Measurements from ENCODE around the gene BCAS3.

The BCAS3 gene

DNA sequence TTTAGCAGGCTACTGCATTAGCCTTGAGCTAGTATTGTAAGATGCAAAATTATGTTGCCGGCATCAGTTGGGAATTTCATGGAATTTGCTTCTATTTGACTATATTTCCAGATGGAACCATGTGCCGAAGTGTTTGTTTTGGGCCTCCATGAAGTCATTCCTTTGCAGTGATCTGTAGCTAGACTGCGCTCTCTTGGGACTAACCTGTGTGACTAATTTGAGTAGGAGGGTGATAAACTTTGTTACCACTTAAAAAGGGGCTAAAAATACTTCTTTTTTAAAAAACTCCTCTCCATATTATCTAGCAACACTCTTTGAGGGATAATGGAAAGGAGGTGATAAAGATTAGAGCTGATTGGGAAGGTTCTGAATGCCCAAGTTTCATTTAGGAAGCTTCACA lies 555.2 kb downstream of the BCAS3 start:
- H3K4me1 ChIP-seq, result peaks cover 3% of the 10 kb centered on the region
- H3K9me3 ChIP-seq (ENCODE audit: control insufficient read depth, low read length), result no peaks in the 10 kb centered on the region
- H2AFZ ChIP-seq, result no peak overlapping the region
- H3K27ac ChIP-seq, result no peak overlapping the region
- no peak overlapping the region for H3K4me2 ChIP-seq (ENCODE audit: low read length)
- no peak overlapping the region for H3K4me3 ChIP-seq (ENCODE audit: low read depth, low read length)
- no peaks in the 10 kb centered on the region for H3K36me3 ChIP-seq (ENCODE audit: control insufficient read depth, insufficient read depth, low read length)
- H3K79me2 ChIP-seq, result no peaks in the 10 kb centered on the region
- H3K27me3 ChIP-seq (ENCODE audit: control insufficient read depth, insufficient read depth, low read length), result no peaks in the 10 kb centered on the region
- TF ChIP-seq, protein P1, sequence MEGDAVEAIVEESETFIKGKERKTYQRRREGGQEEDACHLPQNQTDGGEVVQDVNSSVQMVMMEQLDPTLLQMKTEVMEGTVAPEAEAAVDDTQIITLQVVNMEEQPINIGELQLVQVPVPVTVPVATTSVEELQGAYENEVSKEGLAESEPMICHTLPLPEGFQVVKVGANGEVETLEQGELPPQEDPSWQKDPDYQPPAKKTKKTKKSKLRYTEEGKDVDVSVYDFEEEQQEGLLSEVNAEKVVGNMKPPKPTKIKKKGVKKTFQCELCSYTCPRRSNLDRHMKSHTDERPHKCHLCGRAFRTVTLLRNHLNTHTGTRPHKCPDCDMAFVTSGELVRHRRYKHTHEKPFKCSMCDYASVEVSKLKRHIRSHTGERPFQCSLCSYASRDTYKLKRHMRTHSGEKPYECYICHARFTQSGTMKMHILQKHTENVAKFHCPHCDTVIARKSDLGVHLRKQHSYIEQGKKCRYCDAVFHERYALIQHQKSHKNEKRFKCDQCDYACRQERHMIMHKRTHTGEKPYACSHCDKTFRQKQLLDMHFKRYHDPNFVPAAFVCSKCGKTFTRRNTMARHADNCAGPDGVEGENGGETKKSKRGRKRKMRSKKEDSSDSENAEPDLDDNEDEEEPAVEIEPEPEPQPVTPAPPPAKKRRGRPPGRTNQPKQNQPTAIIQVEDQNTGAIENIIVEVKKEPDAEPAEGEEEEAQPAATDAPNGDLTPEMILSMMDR (IDR thresholded peaks at IDR 0.05), result no peak
- H3K9ac ChIP-seq, result no peak overlapping the region

DNA sequence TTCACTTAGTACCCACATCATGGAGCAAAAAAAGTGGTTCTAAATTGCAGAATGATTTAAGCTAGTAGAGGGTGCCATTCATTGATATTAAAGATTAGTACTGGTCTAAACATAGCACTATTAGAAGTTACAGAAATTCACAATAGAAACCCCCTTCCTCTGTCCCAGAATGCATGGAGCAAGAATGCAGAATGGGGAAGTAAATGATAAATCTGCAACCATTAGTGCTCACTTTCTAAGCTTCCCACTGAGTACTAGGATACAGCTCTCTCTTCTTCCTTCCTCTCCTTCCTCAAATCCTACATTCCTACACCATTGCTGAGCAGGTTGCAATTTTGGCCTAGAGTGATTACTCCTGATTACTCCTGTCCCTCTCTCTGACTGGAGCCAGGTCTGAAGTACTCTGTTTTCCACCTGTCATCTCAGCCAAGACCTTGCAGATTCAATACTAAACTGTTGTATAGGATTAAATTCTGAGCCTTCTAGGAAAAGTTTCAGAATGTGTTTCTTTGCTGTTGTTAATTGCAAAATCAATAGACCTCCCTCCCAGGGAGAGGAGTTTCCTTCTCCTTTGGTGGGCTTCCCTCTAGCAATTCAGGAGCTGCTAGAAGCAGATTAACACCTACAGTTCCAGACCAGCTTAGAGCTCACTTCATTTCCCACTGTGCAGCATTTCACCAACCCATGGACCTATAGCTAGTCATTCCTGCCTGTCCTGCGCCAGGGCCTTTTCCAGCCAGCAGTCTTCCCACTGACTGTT lies 556.5 kb downstream of the BCAS3 start:
- Histone ChIP-seq H3K9ac (no peak overlapping the region), H3K4me2 (ENCODE audit: low read length) (no peak overlapping the region), H3K4me1 (peaks cover 6% of the 10 kb centered on the region), H3K79me2 (no peaks in the 10 kb centered on the region), H3K36me3 (ENCODE audit: control insufficient read depth, insufficient read depth, low read length) (no peaks in the 10 kb centered on the region), H3K27ac (no peak overlapping the region), H2AFZ (no peak overlapping the region), H3K4me3 (ENCODE audit: low read depth, low read length) (no peak overlapping the region), H3K27me3 (ENCODE audit: control insufficient read depth, insufficient read depth, low read length) (no peaks in the 10 kb centered on the region), H3K9me3 (ENCODE audit: control insufficient read depth, low read length) (no peaks in the 10 kb centered on the region)
- TF ChIP-seq, protein P1 (IDR thresholded peaks at IDR 0.05), result no peak

DNA sequence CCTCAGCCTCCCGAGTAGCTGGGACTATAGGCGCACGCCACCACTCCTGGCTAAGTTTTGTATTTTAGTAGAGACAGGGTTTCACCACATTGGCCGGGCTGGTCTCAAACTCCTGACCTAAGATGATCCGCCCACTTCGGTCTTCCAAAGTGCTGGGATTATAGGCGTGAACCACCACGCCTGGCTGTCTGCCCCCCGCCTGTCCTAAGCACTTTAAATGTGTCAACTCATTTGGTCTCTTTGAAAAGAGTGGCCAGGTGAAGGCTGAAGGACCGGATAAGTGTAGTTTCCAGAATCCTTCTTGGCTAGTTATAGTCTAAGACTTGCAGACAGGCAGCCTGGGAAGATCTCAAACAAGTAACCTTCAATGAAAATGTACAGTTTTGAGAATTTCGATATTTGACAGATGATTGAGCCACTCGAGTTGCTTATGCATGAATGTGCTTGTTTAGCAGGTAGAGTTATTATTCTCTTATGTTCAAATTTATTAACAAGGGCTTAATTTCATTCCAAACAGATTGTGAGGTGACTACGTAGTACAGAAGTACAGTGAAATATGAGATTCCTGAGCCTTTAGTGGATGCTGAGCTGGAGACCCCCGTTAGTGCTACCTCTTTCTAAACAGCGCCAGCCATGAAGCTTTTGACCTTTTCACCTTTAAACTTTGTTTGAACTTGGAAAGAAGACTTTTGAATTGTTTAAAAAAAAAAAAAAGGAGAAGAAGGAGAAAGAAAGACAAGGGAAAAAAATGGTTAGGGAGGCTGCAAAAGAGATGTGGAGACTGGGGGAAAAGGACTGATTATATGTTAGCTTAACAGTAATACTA lies 557.6 kb downstream of the BCAS3 start:
- no peaks in the 10 kb centered on the region for H3K27me3 ChIP-seq (ENCODE audit: control insufficient read depth, insufficient read depth, low read length)
- no peak overlapping the region for H3K9ac ChIP-seq
- no peak overlapping the region for H3K4me3 ChIP-seq (ENCODE audit: low read depth, low read length)
- no peak overlapping the region for H3K4me2 ChIP-seq (ENCODE audit: low read length)
- H2AFZ ChIP-seq, result no peak overlapping the region
- TF ChIP-seq, protein P1 (IDR thresholded peaks at IDR 0.05), result no peak
- peaks cover 6% of the 10 kb centered on the region for H3K4me1 ChIP-seq
- H3K9me3 ChIP-seq (ENCODE audit: control insufficient read depth, low read length), result no peaks in the 10 kb centered on the region
- H3K27ac ChIP-seq, result no peak overlapping the region
- H3K79me2 ChIP-seq, result no peaks in the 10 kb centered on the region
- no peaks in the 10 kb centered on the region for H3K36me3 ChIP-seq (ENCODE audit: control insufficient read depth, insufficient read depth, low read length)

DNA sequence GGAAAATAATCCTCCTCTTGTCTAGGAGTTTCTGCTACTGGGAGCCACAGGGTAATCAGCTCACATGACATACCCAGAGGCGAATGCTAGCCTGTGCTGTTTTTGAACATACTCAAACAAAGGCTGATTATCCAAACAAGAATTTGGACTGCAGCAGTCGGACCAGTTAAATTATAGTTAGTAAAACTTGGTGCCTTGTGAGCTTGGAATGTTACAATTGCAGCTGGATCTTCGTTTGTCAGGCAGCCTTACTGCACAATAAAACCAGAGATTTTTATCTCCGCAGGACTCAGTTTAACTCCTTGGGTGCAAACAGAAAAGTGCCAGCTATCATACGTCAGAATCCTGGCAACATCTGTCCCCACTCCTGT lies 558.2 kb downstream of the BCAS3 start:
- Histone ChIP-seq H3K36me3 (ENCODE audit: control insufficient read depth, insufficient read depth, low read length) (no peaks in the 10 kb centered on the region), H3K27me3 (ENCODE audit: control insufficient read depth, insufficient read depth, low read length) (no peaks in the 10 kb centered on the region), H3K4me2 (ENCODE audit: low read length) (no peak overlapping the region), H3K9ac (no peak overlapping the region), H3K27ac (no peak overlapping the region), H3K4me3 (ENCODE audit: low read depth, low read length) (no peak overlapping the region), H3K9me3 (ENCODE audit: control insufficient read depth, low read length) (no peaks in the 10 kb centered on the region), H3K79me2 (no peaks in the 10 kb centered on the region), H3K4me1 (peaks cover 6% of the 10 kb centered on the region), H2AFZ (no peak overlapping the region)
- TF ChIP-seq, protein P1 (IDR thresholded peaks at IDR 0.05), result no peak
